Stimulated activated CD4-positive, alpha-beta T cell treated with anti-CD3 and anti-CD28 coated beads, Interleukin-4, amount 100 ng/mL, for 24 hours (primary cell): ENCODE data around the gene FAM110A.
A peak's percentile ranks its signal among the peaks of the same experiment; 100 is the strongest.
"Not testable (repeated sequence)": the region's sequence is repeated elsewhere in the genome, so short reads cannot be mapped to it uniquely, and the experiment has no call there.

ENCODE experiments used
- DNase-seq: peaks from one replicate; pipeline ENCODE4 v3.0.0-alpha.2; 2020

Gene FAM110A

GRCh38 chr20:877814-878213, 44.3 kb downstream of the FAM110A start:
- no peak for DNase-seq

DNA sequence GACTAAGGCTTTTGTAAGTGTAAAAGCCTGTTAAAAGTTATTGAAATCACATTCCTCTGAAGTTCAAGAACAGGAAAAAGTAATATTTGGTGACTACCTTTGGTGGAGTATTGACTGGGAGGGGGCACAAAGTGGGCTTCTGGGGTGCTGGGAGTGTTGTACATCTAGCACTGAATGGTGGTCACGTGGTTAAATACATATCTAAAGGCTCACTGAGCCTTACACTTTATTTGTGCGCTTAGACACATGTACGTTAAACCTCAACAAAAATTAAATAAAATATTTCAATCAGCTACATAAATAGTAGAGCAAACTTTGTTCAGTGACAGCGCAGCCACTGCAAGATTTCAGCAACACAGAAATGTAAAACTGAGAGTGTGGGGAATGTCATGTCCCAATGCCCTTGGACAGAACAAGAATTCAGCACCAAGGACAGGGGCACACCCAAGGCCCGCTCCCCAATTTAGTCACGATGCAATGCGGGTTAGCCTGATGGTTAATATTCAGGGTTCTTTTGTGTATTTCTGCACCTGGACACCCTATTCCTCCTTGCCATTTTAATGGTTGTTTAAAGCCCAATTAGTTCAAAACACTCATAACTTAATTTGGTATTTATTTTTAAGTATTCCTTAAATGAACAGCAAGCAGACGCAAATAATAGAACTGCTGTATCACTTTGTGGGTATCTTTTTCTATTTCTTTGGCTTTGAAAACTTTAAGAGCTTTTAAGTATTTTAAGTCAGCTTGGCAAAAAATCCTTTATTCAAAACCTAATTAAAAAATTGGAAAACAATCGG, 45.2 kb downstream of the FAM110A start:
- DNase-seq, result peak; percentile 12

GRCh38 chr20:879626-880025, 46.1 kb downstream of the FAM110A start:
- no peak for DNase-seq

DNA sequence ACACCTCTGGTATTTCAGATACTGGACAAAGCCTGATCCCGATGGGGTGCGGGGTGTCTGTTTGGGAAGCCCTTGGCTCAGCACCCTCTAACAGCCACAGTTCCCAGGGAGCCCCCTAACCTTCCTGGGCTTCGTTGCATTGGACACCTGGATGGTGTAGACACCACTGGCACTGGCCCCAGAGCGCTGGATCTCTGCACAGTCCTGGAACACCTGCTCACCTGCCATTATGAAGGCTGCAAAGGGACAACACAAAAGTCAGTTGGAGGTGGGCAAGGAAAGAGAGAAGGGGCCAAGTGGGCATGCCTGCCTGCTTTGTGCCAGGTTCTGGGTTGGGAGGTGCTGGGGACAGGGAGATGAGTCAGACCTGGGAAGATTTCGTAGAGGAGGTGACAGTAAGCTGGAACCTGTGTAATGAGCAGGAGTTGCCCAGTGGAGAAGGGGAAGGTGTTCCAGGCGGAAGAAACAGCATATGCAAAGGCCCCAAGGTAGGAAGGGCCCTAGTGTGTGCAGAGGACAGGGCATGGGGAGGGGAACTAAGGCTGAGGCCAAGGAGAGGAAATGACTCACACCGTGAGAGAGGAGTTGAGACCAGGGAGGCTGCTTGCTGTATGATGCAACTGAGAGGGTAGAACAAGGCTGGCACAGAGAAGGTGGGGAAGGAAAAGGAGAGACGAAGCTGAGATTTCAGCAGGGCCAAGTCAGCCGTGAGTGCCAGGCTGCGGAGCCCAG, 47.7 kb downstream of the FAM110A start:
- DNase-seq, result peak; percentile 9

- no peak for DNase-seq
These were observed 48.2 kb downstream of the FAM110A start for GRCh38 chr20:881783-882144.

DNA sequence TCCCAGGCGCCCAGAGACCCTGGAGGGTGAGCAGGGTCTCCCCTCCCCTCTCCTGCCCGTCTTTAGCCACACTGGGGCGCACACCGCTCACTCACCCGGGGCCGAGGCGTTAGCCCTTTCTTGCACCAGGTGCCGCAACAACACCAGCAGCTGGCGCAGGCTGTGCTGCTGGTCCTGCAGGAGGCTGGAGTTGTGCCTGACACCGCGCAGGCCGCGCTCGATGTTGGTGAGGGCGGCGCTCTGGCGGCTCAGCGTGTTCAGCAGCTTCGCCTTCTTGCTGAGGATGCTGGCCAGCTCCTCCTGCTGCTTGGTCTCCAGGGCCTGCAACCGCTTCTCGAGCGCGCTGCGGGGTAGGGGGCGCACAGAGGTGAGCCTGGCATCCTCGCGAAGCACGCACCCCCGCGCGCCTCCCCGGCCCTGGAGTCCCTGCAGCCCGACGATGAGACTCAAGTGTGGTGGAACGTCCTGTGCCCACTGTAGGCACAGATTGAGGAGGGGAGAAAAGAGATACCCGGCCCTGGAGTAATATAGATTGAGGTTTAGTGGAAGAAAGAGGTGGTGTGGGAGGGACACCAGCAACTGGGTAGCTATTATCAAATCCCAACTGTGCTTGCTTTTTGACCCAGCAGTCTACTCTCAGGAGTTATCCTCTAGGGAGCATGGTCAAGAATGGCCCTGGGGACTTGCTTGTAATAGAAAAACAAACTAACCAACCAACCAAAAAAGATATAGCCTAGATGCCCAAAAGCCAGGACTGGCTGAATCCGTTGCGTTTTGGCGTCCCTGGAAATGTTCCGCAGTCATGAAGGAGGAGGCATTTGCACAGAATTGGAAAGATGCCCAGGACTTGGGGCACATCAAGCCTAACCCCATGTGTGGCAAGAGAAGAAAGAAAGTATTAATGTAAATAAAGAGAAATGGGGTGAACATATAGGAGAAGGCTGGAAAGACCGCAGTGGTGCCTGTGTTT, 51.8 kb downstream of the FAM110A start:
- DNase-seq, result no peak

- no peak for DNase-seq
These were observed 53.6 kb downstream of the FAM110A start for GRCh38 chr20:887137-887536.

DNA sequence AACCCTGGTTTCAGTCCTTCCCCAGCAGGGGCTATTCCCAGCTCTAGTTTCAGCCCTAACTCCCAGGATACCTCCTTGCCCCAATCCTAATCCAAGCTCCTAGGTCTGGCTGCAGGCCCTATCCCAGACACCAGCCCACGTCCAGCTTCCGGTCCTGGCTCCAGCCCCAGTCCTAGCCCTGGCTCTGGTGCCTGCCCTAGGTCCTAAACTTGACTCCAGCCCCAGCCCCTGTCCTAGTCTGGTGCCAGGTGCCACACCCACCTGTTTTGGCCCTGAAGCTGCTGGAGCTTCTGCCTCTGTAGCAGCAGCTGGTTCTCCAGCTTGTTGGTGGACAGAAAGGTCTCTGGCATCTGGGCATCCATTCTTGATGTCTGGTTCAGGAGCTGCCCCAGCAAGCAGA, 54.5 kb downstream of the FAM110A start:
- DNase-seq, result no peak

GRCh38 chr20:889106-889505, 55.6 kb downstream of the FAM110A start:
- DNase-seq, result no peak

DNA sequence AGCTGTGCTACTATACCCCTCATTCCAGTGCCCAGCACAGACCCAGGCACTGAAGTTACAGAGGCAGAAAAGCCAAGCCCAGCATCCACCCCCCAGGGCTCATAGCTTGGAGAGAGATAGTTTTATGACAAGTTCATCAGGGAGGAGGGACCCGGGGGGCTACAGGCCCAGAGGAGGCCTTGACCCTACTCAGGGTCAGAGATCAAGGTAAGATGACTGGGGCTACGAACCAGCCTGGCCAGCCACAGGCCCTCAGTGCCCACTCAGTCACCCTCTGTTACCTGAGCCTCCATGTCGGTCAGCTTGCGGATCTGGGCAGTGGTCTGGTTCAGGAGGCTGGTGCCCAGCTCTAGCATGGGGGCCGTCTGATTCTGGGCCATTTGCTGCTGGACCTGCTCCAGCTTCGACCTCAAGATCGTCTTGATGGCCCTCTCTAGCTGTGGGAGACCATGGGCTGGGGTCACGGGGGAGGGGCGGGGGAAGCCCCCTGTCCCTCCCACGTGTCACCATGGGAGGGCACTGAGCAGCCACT, 56.5 kb downstream of the FAM110A start:
- DNase-seq, result no peak

DNA sequence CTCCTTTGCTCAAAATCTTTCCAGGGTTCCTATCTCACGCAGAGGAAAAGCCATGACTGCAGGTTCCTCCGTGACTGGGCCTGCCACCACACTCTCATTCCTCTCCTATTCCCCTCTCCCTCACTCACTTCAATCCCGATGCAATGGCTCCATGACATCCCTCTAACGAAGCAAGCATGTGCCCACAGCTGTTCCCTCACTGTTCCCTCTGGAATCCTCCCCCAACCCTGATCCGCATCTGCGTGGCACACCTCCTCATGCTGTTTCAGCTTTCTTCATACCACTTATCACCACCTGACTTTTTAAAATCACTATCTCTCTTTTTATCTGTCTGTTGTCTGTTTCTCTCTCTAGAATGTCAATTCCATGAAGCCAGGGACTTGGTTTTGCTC, 57.1 kb downstream of the FAM110A start:
- DNase-seq, result no peak

DNA sequence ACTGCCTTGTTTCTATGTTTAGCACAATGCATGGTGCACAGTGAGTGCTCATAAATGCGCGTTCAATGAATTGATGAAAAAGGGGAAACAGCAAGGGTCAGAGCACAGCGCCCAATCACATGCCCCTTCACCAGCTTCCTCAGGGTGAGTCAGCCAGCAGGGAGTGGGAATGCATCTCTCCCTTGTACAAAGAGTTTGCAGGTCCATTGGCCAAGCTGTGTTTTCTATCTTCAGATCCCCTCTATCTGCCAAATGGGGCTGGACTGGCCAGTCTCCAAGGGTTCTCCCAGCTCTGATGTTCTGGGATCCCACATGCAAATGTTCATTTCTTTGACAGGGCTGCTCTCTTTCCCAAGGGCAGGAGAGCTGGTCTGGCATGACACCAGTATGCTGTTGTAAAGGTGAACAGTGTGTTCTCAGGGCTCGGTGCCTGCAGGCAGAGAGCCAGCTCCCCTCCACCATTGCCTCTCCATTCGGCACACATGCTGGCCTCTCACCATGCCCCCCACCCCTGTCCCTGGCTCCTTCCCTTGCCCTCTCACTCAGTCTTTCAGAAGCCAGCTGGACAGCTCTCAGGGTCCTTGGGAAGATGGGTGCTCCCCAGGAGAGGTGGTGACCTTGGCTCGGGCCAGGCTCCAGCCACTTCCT, 57.7 kb downstream of the FAM110A start:
- DNase-seq, result no peak

GRCh38 chr20:891706-892080, 58.2 kb downstream of the FAM110A start:
- no peak for DNase-seq

DNA sequence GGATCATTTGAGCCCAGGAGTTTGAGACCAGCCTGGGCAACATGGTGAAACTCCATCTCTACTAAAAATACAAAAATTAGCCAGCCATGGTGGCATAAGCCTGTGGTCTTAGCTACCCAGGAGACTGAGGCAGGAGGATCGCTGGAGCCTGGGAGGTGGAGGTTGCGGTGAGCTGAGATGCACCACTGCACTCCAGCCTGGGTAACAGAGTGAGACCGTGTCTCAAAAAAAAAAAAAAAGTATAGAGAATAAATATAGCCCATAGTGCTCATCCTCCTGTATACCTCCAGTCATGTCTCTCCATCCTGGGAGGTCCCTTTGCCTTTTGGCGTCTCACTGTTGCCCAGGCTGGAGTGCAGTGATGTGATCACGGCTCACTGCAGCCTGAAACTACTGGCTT, 58.9 kb downstream of the FAM110A start:
- not testable (repeated sequence) for DNase-seq
